Fibroblast of the aortic adventitia (primary cell): ENCODE measurements around the gene VPS54. TPM values are rescaled to one million over a fixed set of nuclear protein-coding genes. Genes with fewer than 3 reads are reported as not detected.

Experiments used
- DNase-seq: peaks from one replicate; pipeline ENCODE4 v3.0.0-alpha.2; 2010; ENCODE audit warnings: low read depth
- H3K4me3 ChIP-seq: 2 replicates; pipeline ENCODE4 v1.5.1; 2011; ENCODE audit warnings: low read depth, mild to moderate bottlenecking, control low read depth, low read length, moderate library complexity
- CTCF ChIP-seq: IDR thresholded peaks from 2 replicates; pipeline ENCODE4 v1.5.1; 2011; ENCODE audit warnings: mild to moderate bottlenecking, low read length, control low read depth, inconsistent platforms; ENCODE audit not compliant: insufficient read depth
- total RNA-seq: library from RNA; depleted of rRNA; stranded (reverse); fragments of >200 nt; gene quantifications from 2 replicates; pipeline ENCODE4 v1.2.3, GENCODE V29; 2012; ENCODE audit warnings: low replicate concordance

The VPS54 gene
- total RNA-seq, 1 donor, result 18.1 TPM

DNA sequence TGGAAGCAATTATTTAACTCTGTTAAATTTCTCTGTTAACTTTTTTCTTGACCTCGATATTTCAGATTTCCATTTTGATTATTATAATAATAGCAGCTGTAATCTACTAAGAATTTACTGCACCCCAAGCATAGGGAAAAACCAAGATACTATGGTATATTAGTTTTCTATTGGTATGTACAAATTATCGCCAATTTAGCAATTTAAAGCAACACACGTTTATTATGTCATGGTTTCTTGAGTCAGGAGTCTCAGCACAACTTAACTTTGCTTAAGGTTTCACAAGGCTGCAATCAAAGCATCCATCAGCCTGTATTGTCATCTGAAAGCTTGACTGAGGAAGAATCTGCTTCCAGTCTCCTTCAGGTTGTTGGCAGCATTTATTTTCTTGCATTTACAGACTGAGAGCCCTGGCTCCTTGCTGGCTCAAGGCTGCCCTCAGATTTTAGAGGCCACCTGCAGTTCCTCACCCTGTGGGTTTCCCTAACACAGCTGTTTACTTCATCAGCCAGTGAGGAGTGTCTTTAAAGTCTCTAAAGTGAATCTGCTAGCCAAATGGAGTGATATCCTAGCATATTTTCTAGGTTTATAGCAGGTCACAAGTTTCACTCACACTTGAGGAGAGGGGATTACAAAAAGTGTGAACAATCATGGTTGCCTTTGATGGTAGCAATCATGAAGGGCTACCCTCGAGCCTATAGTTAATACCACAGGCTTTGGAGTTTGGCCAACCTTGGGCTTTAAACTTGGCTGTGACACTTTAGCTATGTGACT, 4.4 kb upstream of the VPS54 start:
- no peak for DNase-seq
- no peak for TF ChIP-seq CTCF
- H3K4me3 ChIP-seq, result no peak overlapping the region

- TF ChIP-seq CTCF, result no peak
- H3K4me3 ChIP-seq, result no peak overlapping the region
- DNase-seq, result no peak
Measured at GRCh38 chr2:64021578-64021977, 2.4 kb upstream of the VPS54 start.

- H3K4me3 ChIP-seq, result peak overlapping the region; percentile 77
- no peak for TF ChIP-seq CTCF
- peak; percentile 69 for DNase-seq
Measured at GRCh38 chr2:64019975-64020528, 824 bp upstream of the VPS54 start.

DNA sequence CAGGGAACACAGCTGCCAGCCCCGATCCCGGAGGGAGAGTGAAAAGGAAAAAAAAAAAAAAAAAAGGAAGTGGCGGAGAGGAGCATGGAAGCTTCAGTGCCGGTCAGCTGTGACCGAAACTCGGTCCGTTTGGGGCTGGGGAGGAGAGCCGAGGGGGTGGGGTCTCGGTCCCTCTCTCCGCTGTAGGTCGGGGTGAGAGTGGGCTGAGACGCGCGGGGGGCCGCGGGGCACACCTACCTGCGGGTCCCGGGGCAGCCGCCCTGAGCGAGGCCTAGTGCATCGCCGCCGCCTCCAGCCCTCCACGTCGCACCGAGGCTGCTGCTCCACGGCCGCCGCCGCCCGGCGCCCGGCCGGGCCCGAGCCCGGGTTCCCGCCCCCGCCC, 536 bp downstream of the VPS54 start:
- DNase-seq, result no peak
- TF ChIP-seq CTCF, result no peak
- H3K4me3 ChIP-seq, result peak overlapping the region; percentile 77

- DNase-seq, result peak; percentile 54
- TF ChIP-seq CTCF, result no peak
- H3K4me3 ChIP-seq, result peak overlapping the region; percentile 77
Measured at GRCh38 chr2:64017811-64018700, 1.2 kb downstream of the VPS54 start.

GRCh38 chr2:64015898-64016297, 3.3 kb downstream of the VPS54 start:
- DNase-seq, result no peak
- no peak overlapping the region for H3K4me3 ChIP-seq
- TF ChIP-seq CTCF, result no peak
